GM21360 (cell line): ENCODE data around the gene NLRP13.
"Not testable (repeated sequence)": the region's sequence is repeated elsewhere in the genome, so short reads cannot be mapped to it uniquely, and the experiment has no call there.

Source experiments
- ATAC-seq: cut with Tn5 transposase; IDR thresholded peaks from one replicate; pipeline ENCODE4 v1.9.1; 2021; ENCODE audit warnings: mild to moderate bottlenecking, moderate library complexity; ENCODE audit not compliant: unreplicated experiment

Gene NLRP13, protein sequence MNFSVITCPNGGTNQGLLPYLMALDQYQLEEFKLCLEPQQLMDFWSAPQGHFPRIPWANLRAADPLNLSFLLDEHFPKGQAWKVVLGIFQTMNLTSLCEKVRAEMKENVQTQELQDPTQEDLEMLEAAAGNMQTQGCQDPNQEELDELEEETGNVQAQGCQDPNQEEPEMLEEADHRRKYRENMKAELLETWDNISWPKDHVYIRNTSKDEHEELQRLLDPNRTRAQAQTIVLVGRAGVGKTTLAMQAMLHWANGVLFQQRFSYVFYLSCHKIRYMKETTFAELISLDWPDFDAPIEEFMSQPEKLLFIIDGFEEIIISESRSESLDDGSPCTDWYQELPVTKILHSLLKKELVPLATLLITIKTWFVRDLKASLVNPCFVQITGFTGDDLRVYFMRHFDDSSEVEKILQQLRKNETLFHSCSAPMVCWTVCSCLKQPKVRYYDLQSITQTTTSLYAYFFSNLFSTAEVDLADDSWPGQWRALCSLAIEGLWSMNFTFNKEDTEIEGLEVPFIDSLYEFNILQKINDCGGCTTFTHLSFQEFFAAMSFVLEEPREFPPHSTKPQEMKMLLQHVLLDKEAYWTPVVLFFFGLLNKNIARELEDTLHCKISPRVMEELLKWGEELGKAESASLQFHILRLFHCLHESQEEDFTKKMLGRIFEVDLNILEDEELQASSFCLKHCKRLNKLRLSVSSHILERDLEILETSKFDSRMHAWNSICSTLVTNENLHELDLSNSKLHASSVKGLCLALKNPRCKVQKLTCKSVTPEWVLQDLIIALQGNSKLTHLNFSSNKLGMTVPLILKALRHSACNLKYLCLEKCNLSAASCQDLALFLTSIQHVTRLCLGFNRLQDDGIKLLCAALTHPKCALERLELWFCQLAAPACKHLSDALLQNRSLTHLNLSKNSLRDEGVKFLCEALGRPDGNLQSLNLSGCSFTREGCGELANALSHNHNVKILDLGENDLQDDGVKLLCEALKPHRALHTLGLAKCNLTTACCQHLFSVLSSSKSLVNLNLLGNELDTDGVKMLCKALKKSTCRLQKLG

DNA sequence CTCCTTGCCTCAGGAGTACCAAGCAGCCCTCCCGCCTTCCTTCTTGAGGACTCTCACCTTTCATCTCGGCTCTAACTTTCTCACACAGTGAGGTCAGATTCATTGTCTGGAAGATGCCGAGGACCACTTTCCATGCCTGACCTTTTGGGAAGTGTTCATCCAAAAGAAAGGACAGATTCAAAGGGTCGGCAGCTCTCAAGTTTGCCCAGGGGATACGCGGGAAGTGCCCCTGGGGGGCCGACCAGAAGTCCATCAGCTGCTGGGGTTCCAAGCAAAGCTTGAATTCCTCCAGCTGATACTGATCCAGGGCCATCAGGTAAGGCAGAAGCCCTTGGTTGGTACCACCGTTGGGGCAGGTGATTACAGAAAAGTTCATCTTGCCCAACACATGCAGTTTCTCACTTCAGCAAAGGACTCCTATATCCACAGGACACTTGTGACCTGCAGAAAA, at the start of gene NLRP13:
Gene NLRP13, minus strand, starts transcription at position 401 of the 451 bp plus-strand sequence. Its CDS starts 25 bp downstream, at position 376.
- ATAC-seq: no peak

DNA sequence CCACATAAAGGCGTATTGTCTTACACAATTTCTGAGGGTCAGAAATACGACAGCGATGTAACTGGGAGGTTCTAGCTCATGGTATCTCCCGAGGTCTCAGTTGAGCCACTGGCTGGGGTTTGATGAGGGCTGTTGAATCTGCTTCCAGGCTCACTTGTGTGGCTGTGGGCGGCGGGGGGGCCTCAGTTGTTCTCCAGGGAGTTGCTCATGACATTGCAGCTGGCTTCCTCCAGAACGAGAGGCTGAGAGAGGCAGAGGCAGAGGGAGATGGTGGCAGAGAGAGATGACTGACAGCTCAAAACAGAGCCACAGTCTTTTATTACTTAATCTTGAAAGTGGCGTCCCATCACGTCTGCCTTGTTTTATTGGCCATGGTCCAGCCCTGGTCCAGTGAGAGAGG, 48.3 kb upstream of the NLRP13 start:
- no peak for ATAC-seq

DNA sequence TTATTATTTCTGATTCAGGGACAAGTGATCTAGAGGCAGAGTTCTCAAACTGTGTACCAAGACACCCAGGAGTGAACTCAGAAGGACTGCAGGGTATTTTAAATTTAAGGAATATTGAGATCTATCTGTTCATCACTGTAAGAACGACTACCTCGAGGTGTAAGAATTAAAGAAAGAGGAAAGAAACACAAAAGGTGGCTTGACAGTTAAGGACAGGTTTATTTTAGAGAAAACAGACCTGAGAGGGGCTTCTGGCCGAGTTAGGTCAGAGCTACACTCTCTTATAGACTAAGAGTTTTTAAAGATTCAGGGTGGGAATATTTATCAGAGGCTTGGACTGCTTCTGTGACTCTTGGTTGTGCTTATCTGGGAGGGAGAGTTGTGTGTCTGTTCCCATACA, 41.8 kb upstream of the NLRP13 start:
- no peak for ATAC-seq

DNA sequence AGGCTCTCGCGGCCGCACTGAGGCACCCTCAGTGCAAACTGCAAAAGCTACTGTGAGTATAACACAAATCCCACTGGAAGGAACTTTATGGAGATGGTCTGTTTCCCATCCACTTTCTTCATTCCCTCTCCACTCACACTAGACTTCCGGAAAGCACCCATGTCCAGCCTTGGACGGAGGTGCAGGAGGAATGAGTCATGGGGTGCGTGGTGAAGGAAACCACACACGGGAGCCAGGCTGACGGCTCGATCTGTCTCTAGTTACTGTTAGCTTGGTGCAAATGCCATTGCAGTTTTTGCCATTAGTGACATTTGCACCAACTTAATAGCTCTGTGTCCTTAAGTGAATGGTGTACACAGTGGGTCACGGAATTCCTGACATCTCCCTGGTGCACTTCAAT, 30.1 kb upstream of the NLRP13 start:
- no peak for ATAC-seq

DNA sequence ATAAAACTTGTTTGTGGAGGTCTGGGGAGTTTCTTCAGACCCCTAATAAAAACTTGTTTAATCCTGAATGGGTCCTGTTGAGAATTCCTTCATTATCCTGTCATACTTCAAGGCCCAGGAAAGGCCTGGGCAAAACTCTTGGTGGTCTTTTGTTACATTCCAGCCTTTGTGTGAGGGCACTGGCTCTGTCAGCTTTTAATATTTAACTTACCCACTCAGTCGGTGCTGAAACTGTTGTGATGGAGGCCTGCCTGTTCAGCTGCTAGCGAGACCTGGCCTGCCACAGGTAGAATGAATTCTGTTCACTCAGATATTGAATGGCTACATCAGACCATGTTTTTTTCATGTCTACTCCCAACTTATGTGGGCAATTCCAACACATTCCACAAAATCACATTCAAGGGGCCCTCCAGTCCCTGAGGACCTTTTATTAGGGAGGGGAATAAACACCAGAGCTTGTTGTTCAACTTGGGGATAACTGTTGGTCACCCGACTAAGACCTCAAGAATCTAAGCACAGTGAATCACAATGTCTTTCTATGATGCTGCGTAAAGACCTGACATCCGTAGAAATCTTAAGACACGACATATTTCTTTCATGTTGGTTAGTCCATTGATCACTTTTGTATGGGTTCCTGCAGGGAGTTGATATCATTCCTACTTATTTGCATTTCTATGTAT, 28.0 kb upstream of the NLRP13 start:
- ATAC-seq: no peak

DNA sequence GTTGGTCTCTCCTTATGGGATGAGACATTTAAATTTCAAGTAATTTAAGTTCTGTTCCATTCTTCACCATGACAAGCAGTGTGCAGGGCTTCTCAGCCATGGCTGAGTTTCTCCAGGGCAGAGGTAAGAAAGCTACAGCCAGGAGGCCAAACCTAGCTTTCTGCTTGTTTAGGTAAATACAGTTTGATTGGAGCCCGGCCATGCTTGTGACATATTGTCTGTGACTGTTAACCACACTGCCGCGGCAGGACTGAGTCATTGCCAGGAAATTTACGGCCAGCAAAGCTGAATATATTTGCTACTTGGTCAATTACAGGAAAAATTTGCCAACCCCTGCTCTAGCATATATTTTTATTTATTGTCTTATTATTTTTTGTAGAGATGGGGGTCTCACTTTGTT, 26.2 kb upstream of the NLRP13 start:
- no peak for ATAC-seq

DNA sequence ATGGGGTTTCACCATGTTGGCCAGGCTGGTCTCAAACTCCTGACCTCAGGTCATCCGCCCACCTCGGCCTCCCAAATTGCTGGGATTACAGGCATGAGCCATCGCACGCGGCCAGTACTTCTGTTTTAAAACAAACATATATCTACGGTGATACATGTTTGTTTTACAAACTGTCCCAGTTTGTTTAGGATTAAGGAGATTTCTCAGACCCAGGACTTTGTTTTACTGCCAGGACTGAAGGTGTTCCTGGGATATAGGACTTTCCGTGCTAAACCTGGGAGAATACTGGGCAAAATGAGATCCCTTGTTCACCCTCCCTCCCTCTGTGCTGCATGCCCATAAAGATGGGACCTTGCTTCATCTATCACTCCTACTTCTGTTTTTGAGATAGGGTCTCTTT, 24.3 kb upstream of the NLRP13 start:
- ATAC-seq: no peak

DNA sequence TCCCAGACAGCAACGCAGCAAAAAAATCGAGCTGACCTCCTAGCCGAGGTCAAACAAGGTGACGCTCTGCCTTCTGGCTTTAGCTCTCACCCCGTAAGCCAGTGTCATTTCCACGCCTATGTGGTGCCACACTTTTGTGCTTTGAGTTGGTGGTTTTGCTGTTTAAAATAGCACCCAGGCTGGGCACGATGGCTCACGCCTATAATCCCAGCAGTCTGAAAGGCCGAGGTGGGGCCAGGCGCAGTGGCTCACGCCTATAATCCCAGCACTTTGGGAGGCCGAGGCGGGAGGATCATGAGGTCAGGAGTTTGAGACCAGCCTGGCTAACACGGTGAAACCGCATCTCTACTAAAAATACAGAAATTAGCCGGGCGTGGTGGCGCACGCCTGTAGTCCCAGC, 18.4 kb upstream of the NLRP13 start:
- ATAC-seq: not testable (repeated sequence)

DNA sequence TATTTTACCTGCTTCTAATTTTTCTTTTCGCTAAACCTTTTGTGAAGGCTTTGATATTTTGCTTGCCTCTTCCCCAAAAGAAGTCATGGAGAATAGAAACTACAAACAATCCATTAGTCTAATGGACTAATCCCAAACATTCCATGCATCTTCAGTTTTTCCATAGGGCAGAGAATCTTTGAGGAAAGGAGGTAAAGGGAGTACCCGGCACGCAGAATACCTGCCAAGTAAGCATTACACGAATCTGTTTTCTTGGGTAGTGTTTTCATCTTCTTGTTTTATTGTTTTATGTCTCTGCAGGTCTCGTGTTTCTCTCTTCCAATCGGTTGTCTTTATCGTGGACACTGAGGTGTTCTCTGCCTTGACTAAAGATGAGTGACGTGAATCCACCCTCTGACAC, 15.4 kb upstream of the NLRP13 start, which contains the start of gene NLRP8:
Gene NLRP8, plus strand, starts transcription at position 301 of the 400 bp plus-strand sequence.
- no peak for ATAC-seq

DNA sequence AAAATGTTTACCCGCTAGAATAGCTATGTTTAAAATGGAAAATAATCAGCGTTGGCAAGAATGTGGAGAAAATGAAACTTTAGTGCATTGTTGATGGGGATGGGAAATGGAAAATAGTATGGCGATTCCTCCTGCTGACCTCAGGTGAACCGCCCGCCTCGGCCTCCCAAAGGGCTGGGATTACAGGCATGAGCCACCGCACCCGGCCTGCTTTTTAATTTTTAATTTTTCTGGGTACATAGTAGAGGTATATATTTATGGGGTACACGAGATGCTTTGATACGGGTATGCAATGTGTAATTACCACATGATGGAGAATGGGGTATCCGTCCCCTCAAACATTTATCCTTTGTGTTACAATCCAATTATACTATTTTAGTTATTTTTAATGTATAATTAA, 8.2 kb upstream of the NLRP13 start:
- ATAC-seq: no peak

DNA sequence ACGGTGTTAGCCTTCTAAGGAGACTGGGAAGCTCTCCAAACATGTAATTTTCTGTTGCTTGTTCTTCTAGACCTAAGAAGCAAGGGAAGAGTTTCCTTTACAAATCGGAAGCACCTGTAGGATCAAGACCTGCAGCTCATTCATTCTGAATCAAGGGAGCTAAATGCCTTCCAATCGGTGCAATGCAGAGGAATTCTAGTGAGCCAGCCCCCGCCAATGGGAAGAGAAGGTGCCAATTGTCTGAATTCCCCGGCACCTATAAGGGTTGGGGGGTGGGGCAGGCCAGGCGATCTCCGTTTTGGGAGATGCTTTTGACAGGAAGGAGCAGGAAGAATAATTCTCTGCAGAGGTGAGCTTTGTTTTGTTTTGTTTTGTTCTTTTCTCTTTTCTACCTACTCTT, 7.1 kb upstream of the NLRP13 start:
- no peak for ATAC-seq

DNA sequence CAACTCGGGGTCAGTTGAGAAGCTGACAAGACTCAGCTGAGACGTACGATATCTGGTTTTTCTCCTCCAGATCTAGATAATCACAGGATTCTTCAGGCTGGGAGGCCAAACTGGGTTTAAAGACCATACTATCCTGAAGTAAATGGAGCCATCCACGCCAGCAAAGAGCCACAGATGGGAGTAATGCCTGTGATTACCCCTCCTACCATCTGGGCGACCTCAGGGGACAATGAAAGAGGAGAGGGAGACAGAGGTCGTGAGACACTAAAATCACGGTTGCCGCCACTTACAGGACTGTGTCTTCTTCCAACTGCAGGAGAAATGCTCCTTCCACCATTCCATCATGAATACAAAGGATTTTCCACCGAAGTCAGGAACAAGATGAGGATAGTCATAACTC, 3.1 kb upstream of the NLRP13 start:
- ATAC-seq: no peak

DNA sequence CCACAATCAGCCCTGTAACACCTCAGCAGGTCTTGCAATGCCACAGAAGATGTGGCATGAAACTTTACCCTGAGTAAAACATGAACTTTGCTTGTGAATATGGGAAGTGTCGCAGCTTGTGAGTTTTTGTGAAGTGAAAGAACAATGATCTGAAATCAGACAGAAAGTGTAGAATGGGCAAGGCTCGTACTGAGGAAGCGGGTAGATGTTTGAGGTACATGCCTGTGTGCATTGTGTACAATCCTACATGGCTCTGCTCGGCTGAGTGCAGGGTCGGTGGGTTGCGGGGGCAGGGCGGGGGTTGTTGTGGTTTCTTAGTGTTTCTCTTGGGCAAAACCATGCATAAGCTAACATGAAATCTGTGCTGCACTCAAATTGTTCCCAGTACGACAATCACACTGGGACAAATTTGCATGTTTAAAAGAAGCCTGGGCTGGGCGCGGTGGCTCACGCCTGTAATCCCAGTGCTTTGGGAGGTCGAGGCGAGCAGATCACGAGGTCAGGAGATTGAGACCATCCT, 1.1 kb downstream of the NLRP13 start:
- ATAC-seq: no peak

DNA sequence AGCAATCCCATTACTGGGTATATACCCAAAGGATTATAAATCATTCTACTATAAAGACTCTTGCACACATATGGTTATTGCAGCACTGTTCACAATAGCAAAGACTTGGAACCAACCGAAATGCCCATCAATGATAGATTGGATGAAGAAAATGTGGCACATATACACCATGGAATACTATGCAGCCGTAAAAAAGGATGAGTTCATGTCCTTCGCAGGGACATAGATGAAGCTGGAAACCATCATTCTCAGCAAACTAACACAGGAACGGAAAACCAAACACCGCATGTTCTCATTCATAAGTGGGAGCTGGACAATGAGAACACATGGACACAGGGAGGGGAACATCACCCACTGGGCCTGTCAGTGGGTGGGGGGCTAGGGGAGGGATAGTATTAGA, 2.9 kb downstream of the NLRP13 start:
- ATAC-seq: not testable (repeated sequence)

DNA sequence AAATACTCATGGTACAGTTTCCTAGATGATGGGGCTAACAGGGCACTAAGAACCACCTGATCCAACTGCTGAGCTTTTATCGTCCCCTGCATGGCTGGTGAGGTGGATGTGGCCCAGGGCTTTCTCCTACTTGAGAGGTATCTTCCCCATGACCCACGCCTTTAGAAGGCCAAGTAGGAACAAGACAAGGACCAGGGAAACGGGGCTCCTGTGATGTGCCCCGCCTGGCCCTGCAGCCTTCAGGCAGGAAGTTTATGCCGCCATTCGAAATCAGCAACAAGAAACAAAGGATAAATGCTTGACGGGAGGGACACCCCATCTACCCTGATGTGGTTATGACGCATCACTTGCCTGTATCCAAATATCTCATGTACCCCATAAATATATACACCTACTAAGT, 4.1 kb downstream of the NLRP13 start:
- no peak for ATAC-seq

DNA sequence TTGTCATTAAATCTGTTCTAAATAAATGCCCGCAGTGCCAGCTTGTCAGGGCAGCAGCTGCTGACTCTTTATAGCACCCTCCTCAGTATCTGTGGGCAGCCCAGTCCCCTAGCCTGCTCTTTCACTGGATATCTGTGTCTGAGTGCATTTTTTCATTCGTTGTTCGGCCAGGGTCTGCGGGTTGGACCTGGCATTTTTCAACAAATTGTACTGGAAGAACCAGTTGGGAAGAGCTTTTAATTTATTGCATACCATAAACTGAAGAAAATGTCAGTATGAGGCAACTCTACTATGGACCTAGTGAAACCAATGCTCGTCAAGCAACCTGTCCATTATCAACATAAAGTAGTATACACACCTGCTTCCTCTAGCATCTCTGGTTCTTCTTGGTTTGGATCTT, 8.6 kb downstream of the NLRP13 start:
- no peak for ATAC-seq

DNA sequence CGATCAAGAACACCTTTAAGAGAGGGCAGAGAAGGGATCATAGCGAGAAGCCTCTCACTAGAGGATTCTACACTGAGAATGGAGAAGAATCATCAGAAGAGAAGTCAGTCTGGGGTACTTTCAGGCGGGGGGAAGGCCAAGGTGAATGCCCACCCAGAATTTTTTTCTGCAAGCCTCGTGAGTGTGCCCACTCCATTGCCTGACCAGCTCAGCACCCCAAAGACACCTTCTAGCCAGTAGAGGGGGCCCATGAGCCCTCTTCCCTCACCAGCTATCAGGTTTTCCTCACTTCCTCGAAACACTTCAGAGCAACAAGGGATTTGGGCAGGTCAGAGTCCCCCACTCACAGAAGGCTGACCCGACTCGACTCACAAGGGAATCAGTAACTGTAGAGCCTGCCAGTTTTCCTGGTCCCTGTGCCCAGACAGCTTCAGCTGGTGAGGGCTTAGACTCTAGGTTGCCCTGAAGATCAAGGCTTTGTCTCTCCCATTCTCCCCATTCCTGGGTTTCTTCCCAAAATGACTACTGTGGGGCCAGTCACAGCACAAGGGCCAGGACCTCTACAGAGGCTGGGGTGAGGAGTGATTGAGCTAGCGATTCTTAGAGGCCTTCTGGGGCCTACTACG, 18.4 kb downstream of the NLRP13 start:
- ATAC-seq: no peak

DNA sequence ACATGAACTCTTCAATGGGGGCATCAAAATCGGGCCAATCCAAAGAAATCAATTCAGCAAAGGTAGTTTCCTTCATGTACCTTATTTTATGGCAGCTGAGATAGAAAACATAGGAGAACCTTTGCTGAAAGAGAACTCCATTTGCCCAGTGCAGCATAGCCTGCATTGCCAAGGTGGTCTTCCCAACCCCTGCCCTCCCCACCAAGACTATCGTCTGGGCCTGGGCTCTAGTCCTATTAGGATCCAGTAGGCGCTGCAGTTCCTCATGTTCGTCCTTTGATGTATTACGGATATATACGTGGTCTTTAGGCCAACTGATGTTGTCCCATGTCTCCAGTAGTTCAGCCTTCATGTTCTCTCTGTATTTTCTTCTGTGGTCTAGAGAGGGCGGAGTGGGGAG, 19.2 kb downstream of the NLRP13 start:
- no peak for ATAC-seq

DNA sequence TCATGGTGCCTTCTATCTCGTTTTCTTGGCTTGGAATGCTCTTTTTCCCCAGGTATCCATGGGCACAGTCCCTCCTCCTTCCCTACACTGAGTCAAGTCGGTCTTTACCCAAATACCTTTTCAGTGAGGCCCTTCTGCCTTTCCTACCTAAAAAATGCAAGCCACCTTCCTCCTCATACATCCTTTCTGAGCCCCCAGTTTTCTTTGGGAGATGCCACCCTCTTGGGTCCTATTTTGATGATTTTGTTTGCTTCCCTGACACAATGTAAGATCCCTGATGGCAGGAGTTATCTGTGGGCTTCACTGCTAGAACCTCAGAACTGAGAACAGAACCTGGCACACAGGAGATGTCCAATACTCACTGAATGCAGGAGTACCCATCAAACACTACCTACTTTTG, 22.3 kb downstream of the NLRP13 start:
- no peak for ATAC-seq

DNA sequence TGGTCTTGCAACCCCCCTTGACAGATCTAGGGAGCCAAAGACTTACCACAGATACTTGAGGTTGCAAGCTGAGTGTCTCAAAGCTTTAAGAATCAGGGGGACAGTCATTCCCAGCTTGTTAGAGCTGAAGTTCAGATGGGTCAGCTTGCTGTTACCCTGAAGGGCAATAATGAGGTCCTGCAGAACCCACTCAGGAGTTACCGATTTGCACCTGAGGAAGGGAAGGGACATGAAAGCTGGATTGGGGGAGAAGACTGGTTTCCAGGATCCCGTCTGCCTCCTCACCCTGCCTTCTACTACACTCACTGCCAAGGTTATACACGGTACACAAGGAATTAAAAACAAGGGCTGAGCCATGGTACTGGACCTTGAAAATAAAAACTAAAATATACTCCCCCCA, 24.4 kb downstream of the NLRP13 start:
- ATAC-seq: no peak
